ENCODE measurements around the gene MITF.

DNA sequence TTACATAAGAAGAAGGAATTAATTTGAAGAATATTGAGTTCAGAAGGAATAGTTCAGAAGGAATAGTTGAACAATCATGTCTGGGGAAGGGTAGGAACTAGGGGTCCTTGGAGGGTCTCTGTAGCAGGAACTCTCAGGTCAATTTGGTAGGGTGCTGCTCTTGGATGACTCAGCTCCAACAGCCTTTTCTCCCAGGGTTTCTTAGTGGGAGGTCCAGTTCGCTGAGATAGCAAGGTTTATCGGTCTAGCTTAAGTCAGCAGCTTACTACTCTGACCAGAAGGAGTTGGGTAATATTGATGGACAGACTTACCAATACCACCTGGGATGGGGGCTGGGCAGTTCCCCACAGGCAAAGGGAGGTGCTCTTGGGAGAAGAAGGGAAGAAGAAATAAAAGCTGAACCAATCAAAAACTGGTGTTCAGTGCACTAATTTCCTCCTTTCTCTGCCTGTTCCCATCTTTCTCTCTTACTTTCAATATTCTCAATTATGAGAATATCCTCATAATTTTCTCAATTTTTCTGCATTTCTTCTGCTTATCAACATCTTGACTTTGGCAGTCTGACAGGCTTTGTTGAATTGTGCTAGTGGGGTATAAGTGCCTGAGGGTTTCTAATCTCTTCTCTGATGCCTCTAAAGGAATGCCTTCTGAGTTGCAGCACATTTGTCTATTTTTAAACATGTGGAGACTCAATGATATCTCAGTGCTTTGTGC is 14.4 kb upstream of the MITF start:
- TF ChIP-seq, protein P1, sequence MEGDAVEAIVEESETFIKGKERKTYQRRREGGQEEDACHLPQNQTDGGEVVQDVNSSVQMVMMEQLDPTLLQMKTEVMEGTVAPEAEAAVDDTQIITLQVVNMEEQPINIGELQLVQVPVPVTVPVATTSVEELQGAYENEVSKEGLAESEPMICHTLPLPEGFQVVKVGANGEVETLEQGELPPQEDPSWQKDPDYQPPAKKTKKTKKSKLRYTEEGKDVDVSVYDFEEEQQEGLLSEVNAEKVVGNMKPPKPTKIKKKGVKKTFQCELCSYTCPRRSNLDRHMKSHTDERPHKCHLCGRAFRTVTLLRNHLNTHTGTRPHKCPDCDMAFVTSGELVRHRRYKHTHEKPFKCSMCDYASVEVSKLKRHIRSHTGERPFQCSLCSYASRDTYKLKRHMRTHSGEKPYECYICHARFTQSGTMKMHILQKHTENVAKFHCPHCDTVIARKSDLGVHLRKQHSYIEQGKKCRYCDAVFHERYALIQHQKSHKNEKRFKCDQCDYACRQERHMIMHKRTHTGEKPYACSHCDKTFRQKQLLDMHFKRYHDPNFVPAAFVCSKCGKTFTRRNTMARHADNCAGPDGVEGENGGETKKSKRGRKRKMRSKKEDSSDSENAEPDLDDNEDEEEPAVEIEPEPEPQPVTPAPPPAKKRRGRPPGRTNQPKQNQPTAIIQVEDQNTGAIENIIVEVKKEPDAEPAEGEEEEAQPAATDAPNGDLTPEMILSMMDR (IDR thresholded peaks at IDR 0.05) = no peak
- no peak for TF ChIP-seq POLR2A (IDR thresholded peaks at IDR 0.05)

Data from stomach (tissue), 4 donors.